ENCODE measurements around the gene AQP10. TPM values are rescaled to one million over a fixed set of nuclear protein-coding genes. Genes with fewer than 3 reads are reported as not detected.
A peak's percentile ranks its signal among the peaks of the same experiment; 100 is the strongest.
"Not testable (repeated sequence)": the region's sequence is repeated elsewhere in the genome, so short reads cannot be mapped to it uniquely, and the experiment has no call there.

Gene AQP10
- total and polyA plus RNA-seq, 9 of the 15 experiments (the other 6 are each of a cell fraction or from before 2014, with no cell fraction given): 0.37 to 9.7 (median 1.9) TPM

DNA sequence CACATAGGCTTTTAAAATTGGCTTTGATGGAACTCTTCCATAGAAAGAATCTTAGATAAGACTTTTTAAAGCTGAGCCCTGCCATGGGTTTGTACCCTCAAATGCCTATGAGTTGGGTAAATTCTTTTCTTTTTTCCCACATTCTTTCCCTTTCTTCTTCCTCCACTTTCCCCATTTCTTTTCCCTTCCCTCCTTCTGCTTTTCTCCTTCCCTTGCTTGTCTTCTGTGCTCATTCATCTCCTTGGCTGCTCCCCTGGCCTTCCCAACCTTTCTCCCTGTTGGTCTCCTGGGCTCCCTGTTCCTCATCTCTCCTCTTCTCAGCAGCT lies 679 bp downstream of the AQP10 start:
- peak overlapping the region; percentile 77; a peak in 3 of 4 replicates for H3K9ac ChIP-seq (ENCODE audit: insufficient read depth in 1 of 2, low read depth in 2 of 2, low read length in 2 of 2)
- BruUV-seq (replicated peaks); DNase-seq (ENCODE audit: extremely low read depth in 1 of 4, low spot score in 3 of 4); CTCF ChIA-PET (ENCODE audit: low intra/inter-chr PET ratio); H2AFZ ChIP-seq (ENCODE audit: low read depth, low read length); in situ Hi-C loops (cut with MboI); H3K27me3 ChIP-seq (ENCODE audit: control insufficient read depth in 2 of 2, insufficient read depth in 2 of 2, low read length in 2 of 2); H3K36me3 ChIP-seq (ENCODE audit: control insufficient read depth, insufficient read depth, low read length); FAIRE-seq; H4K20me1 ChIP-seq (replicated peaks; ENCODE audit: control insufficient read depth, insufficient read depth, low read length); H3K9me1 ChIP-seq (ENCODE audit: control insufficient read depth, insufficient read depth, low read length); H3K9me3 ChIP-seq (replicated peaks; ENCODE audit: control insufficient read depth, insufficient read depth, low read depth, low read length); ATAC-seq: not testable (repeated sequence)
- peaks cover 25% of the 10 kb centered on the region for H3K79me2 ChIP-seq (ENCODE audit: control insufficient read depth, insufficient read depth, low read length)
- H3K4me2 ChIP-seq (ENCODE audit: insufficient read depth, low read length): peak overlapping the region; percentile 78
- peak overlapping the region; percentile 31 for H3K4me3 ChIP-seq
- H3K27ac ChIP-seq (ENCODE audit: extremely low read depth, low read depth, low read length): peak overlapping the region; percentile 85
- intact Hi-C loops (cut with micrococcal nuclease): loop anchor here (2.0 kb wide), 1 partner anchor 31 kb away; no protein-coding TSS in a partner anchor
- POLR2A ChIA-PET: interaction anchor here (1.2 to 1.6 kb wide), 3 partner anchors 13 to 328 kb away, joined by 3 to 8 read pairs (median 4); no protein-coding TSS in a partner anchor
- TF ChIP-seq, protein P1, sequence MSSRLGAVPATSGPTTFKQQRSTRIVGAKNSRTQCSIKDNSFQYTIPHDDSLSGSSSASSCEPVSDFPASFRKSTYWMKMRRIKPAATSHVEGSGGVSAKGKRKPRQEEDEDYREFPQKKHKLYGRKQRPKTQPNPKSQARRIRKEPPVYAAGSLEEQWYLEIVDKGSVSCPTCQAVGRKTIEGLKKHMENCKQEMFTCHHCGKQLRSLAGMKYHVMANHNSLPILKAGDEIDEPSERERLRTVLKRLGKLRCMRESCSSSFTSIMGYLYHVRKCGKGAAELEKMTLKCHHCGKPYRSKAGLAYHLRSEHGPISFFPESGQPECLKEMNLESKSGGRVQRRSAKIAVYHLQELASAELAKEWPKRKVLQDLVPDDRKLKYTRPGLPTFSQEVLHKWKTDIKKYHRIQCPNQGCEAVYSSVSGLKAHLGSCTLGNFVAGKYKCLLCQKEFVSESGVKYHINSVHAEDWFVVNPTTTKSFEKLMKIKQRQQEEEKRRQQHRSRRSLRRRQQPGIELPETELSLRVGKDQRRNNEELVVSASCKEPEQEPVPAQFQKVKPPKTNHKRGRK (tag; IDR thresholded peaks at IDR 0.05): peak; percentile 98
- 0 out of 4 replicates have a peak, but pooled peaks of 1 of the 2 experiments have one; percentile 2 for TF ChIP-seq KDM1A (IDR thresholded peaks at IDR 0.05)
- H3K4me1 ChIP-seq (replicated peaks in 1 of 2; ENCODE audit: control insufficient read depth in 2 of 2, insufficient read depth in 2 of 2, low read length in 2 of 2): peaks cover 30 to 44% of the 10 kb centered on the region in 2 experiments; a peak in 4 of 5 replicates

DNA sequence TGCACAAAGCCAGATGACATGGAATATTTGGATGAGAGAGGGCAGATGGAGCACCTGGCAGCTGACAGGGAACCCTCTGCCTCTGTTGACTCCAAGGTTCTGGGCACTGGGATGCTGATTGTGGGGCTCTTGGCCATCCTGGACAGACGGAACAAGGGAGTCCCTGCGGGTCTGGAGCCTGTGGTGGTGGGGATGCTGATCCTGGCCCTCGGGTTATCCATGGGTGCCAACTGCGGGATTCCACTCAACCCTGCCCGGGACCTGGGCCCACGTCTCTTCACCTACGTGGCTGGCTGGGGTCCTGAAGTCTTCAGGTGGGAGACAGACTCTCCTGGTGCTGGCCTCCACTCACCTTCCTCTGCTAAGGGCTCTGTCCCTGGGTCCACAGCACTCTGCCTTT lies 2.6 kb downstream of the AQP10 start:
- WGBS (ENCODE audit: insufficient coverage, low coverage, missing lambda C conversion rate): 90% methylated on average over 7 of the region's 7 CpGs
- DNase-seq (ENCODE audit: extremely low read depth in 1 of 4, low spot score in 3 of 4) (no peak), ATAC-seq (no peak), FAIRE-seq (no peak)
- Histone ChIP-seq H3K4me3 (no peak overlapping the region), H3K36me3 (ENCODE audit: control insufficient read depth, insufficient read depth, low read length) (no peaks in the 10 kb centered on the region; the same call in 2 of the 3 replicates), H3K9me3 (replicated peaks; ENCODE audit: control insufficient read depth, insufficient read depth, low read depth, low read length) (no peaks in the 10 kb centered on the region), H3K9me1 (ENCODE audit: control insufficient read depth, insufficient read depth, low read length) (no peaks in the 10 kb centered on the region), H3K27ac (ENCODE audit: extremely low read depth, low read depth, low read length) (no peak overlapping the region; the same call in 2 of the 3 replicates), H3K9ac (ENCODE audit: insufficient read depth in 1 of 2, low read depth in 2 of 2, low read length in 2 of 2) (peak overlapping the region in 1 of 2 experiments; percentile 14; a peak in 1 of 4 replicates), H3K4me2 (ENCODE audit: insufficient read depth, low read length) (no peak overlapping the region), H2AFZ (ENCODE audit: low read depth, low read length) (no peak overlapping the region), H3K79me2 (ENCODE audit: control insufficient read depth, insufficient read depth, low read length) (peaks cover 33% of the 10 kb centered on the region), H3K4me1 (replicated peaks in 1 of 2; ENCODE audit: control insufficient read depth in 2 of 2, insufficient read depth in 2 of 2, low read length in 2 of 2) (peaks cover 35 to 57% of the 10 kb centered on the region in 2 experiments; a peak in 4 of 5 replicates), H4K20me1 (replicated peaks; ENCODE audit: control insufficient read depth, insufficient read depth, low read length) (no peaks in the 10 kb centered on the region), H3K27me3 (ENCODE audit: control insufficient read depth in 2 of 2, insufficient read depth in 2 of 2, low read length in 2 of 2) (no peaks in the 10 kb centered on the region)
- POLR2A ChIA-PET: interaction anchor here (0.5 to 1.6 kb wide), 3 partner anchors 31 to 873 kb away, joined by 3 read pairs; no protein-coding TSS in a partner anchor
- intact Hi-C loops (cut with micrococcal nuclease) (no loop called here), in situ Hi-C loops (cut with MboI) (no loop called here)
- no TSS peak for BruUV-seq (replicated peaks)
- CTCF ChIA-PET (ENCODE audit: low intra/inter-chr PET ratio): no interaction called here
- no peak for TF ChIP-seq GTF2F1 (IDR thresholded peaks at IDR 0.05; ENCODE audit: low read depth, low read length)
- TF ChIP-seq BRD9 (IDR thresholded peaks at IDR 0.05; ENCODE audit: low read depth, partially characterized antibody): no peak
